GM21360 (cell line): Measurements from ENCODE around the gene RSF1.
"Not testable (repeated sequence)": the region's sequence is repeated elsewhere in the genome, so short reads cannot be mapped to it uniquely, and the experiment has no call there.

ENCODE experiments used
- ATAC-seq: cut with Tn5 transposase; IDR thresholded peaks from one replicate; pipeline ENCODE4 v1.9.1; 2021; ENCODE audit warnings: mild to moderate bottlenecking, moderate library complexity; ENCODE audit not compliant: unreplicated experiment

Gene RSF1

GRCh38 chr11:77636731-77637344 lies 183.7 kb downstream of the RSF1 start:
- ATAC-seq = no peak

DNA sequence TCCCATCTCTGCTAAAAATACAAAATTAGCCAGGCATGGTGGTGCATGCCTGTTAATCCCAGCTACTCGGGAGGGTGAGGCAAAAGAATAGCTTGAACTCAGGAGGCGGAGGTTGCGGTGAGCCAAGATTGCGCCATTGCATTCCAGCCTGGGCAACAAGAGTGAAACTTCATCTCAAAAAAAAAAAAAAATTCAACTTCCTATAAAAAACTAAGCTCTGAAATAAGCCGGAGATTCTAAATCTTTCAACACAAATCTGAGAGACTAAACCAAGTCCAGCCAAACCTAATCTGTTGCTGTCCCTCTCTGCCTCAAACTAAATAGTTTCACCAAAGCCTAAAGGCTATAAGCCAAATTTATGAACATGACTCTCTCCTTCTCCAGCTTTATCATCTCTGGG lies 186.6 kb downstream of the RSF1 start:
- ATAC-seq = not testable (repeated sequence)

DNA sequence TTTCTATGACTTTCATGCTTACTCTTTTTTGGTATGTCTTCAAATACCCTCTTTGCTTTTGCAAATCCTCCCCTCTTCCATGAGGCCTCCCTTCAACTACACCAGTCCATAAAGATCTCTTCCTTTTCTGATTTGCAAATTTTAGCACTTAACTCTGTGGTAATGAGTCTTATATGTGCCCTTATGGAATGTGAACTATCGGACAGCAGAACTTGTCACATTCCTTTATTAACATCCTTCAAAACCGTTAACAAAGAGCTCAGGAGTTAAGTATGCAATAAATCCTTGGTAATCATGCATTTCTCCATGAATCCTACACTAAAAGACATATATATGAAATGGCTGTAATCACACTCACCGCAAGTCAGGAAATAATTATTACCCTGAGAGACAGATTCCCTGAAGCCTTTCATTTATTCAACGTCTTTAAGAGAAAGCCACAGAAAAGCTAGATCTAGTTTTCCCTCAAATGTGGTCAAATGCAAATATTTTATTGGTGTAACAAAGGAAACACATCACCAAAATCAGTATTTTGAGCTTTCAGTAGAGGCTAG lies 190.3 kb downstream of the RSF1 start:
- no peak for ATAC-seq

- ATAC-seq = no peak
Observed at GRCh38 chr11:77619576-77620198, 200.8 kb downstream of the RSF1 start.

- no peak for ATAC-seq
Observed at GRCh38 chr11:77617892-77618291, 202.6 kb downstream of the RSF1 start.

GRCh38 chr11:77611921-77612320 lies 208.6 kb downstream of the RSF1 start:
- no peak for ATAC-seq
